GM23338 (cell line): Measurements from ENCODE around the gene RGL3.

Source experiments
- CTCF ChIP-seq, 2 experiments: fragments of 200-600 bp in 1 of 2; sonication (generic) in 1 of 2; conservative IDR thresholded peaks; 2 replicates each; pipeline versions ENCODE4 v1.5.1 to v1.6.1; 2016 to 2017; ENCODE audit warnings: antibody characterized with exemption in 2 of 2, low read depth in 2 of 2, mild to moderate bottlenecking in 2 of 2, moderate library complexity in 1 of 2
- POLR2AphosphoS5 ChIP-seq: IDR thresholded peaks from 2 replicates; pipeline ENCODE4 v1.6.1; 2016; ENCODE audit warnings: antibody characterized with exemption, low read depth
- ZNF114 ChIP-seq: fragments of 250-450 bp; sonication (Bioruptor Pico); IDR thresholded peaks from 2 replicates; pipeline ENCODE4 v1.5.0; 2020; ENCODE audit warnings: mild to moderate bottlenecking, moderate library complexity
- ZNF331 ChIP-seq: fragments of 250-450 bp; sonication (Bioruptor Pico); IDR thresholded peaks from 2 replicates; pipeline ENCODE4 v1.5.0; 2020; ENCODE audit warnings: low read depth, mild to moderate bottlenecking, moderate library complexity

DNA sequence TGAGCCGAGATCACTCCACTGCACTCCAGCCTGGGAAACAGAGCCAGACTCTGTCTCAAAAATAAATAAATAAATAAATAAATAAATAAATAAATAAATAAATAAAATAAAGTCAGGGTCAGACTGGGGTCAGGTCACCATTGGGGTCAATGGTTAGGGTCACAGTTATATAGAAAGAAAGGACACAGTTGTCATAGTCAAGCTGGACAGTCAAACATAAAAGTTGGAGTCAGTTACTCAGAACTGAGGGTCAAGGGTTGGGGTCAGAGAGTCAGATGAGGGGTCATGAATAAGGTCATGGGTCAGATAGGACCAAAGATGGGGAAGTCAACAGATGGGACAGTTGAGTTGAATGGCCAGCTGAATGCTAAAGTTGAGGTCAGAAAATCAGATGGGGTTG is 18.3 kb downstream of the RGL3 start:
- TF ChIP-seq CTCF (conservative IDR thresholded peaks at IDR 0.05; ENCODE audit: low read depth in 2 of 2) (no peak), POLR2AphosphoS5 (no peak), ZNF114 (no peak), ZNF331 (CRISPR knock-in tag) (no peak)
